Measurements from ENCODE around the gene TCAIM.

The TCAIM gene, protein sequence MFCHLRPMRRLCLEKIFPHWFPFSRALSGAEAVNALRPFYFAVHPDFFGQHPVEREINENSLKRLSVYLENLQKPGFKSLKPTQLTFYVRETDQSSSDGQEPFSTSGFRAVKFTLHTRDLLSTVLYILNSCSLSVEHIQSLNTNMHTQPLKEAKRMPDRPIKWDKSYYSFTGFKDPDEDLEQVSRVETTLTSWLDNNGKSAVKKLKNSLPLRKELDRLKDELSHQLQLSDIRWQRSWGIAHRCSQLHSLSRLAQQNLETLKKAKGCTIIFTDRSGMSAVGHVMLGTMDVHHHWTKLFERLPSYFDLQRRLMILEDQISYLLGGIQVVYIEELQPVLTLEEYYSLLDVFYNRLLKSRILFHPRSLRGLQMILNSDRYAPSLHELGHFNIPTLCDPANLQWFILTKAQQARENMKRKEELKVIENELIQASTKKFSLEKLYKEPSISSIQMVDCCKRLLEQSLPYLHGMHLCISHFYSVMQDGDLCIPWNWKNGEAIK

DNA sequence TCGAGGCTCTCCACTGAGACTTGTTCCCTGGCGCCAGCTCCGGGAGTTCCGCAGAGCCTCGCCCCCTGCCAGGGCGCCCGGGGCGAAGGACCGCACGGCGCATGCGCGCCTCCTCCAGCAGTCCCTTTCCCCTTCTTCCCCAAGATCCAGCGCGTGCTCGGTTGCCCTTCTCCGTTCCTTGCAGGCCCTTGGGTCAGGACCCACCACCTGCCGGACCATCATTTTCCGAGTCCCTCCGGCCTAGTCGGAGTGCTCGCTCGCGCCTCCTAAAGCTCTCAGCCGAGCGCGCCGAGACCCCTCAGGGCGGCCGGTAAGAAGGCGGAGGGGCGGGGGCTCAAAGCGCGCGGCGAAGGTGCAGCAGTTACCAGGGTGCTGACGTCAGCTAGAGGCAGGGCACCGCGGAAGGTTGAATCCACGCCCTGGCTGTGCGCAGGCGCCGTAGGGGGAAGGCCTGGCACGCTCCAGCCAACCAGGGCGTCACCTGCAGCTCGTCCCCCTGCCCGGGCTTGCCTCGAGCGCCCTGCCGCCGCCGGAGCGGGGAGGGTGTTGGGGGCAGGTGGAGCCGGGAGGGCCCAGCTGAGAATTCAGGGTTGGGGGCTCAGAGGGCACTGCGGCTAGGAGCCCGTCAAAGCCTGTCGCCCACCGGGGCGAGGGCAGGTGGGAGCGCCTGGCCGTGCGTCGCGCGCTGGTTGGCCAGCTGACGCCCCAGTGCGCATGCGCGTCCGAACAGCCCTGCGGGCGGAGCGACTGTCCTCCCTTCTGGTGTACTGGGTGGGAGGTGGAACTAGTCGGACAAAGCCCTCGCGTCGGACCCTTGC, at the start of gene TCAIM:
Gene TCAIM, plus strand, starts transcription at position 757 of the 818 bp plus-strand sequence. CDS start 16,017 bp downstream, outside the sequence.
- peak; percentile 92 to 94 for DNase-seq (ENCODE audit: low read depth in 2 of 2)

GRCh38 chr3:44289882-44290462, 48.6 kb upstream of the TCAIM start:
- no peak for DNase-seq (ENCODE audit: low read depth in 2 of 2)

DNA sequence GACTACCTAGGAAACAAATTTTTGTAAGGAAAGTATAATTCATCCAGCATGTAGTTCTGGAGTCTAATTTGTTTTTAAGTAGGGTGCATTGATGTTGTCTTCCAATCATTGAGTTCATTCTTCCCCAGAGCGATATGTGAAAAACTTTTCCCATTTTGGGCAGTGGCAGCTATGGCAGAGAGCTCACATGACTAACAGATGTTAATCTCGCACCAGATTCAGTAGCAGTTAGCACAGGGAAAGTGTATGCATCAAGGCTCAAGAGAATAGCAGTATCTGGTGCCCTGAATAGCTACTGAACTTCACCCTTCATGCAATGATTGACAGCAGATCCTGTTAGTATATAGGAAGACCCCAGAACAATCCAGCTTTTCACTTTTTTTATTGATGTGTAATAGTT, 46.3 kb upstream of the TCAIM start:
- DNase-seq (ENCODE audit: low read depth in 2 of 2): no peak

DNA sequence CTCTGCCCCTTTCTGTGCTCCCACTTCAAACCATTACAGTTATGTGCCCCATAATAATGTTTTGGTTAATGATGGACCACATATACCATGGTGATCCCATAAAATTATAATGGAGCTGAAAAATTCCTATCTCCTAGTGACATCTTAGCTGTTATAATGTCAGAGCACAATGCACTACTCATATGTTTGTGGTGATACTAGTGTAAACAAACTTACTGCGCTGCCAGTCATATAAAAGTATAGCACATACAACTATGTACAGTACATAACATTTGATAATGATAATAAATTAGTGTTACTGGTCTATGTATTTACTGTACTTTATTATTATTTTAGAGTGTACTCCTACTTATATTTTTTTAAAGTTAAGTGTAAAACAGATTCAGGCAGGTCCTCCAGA, 45.6 kb upstream of the TCAIM start:
- no peak for DNase-seq (ENCODE audit: low read depth in 2 of 2)

- no peak for DNase-seq (ENCODE audit: low read depth in 2 of 2)
These were observed 41.3 kb upstream of the TCAIM start for GRCh38 chr3:44297255-44297654.

GRCh38 chr3:44301746-44302145, 36.8 kb upstream of the TCAIM start:
- DNase-seq (ENCODE audit: low read depth in 2 of 2): no peak

GRCh38 chr3:44309500-44309899, 29.1 kb upstream of the TCAIM start:
- no peak for DNase-seq (ENCODE audit: low read depth in 2 of 2)

GRCh38 chr3:44318891-44319311, 19.7 kb upstream of the TCAIM start:
- DNase-seq (ENCODE audit: low read depth in 2 of 2): no peak

DNA sequence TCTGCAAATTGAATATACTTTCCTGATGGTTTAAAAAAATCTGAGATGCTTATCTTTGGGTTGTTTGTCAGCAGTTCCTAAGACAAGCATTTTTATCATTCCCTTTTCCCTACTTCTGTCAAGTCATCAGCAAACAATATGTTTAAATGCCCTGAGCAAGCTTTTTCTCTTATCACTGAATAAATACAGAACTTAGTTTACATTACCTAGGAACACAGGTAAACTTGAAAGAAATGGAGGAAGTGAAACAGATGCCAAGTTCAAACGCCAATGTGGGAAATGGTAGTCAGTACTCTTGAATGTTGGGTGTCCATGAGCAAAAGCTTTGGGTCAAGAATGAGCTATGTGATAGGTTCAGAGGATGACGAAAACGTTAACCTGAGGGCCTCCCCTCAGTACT, 17.2 kb upstream of the TCAIM start:
- DNase-seq (ENCODE audit: low read depth in 2 of 2): no peak

GRCh38 chr3:44323341-44323955, 15.1 kb upstream of the TCAIM start:
- DNase-seq (ENCODE audit: low read depth in 2 of 2): peak; percentile 20 to 30

DNA sequence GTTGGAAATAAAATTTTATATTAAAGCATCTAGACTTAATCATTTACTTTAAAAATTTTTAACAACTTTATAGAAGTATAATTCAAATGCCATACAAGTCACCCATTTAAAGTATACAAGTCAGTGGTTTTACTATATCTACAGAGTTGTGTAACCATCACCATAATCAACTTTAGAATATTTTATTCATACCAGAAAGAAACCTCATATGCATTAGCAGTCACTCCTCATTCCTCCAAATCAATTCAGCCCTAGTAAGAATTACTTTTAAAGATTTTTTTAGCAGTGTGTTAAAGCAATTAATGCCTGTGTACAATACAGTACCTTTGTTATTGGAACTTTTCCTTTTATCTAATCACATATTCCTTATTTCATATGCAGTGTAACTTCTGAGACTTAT, 14.0 kb upstream of the TCAIM start:
- no peak for DNase-seq (ENCODE audit: low read depth in 2 of 2)

DNA sequence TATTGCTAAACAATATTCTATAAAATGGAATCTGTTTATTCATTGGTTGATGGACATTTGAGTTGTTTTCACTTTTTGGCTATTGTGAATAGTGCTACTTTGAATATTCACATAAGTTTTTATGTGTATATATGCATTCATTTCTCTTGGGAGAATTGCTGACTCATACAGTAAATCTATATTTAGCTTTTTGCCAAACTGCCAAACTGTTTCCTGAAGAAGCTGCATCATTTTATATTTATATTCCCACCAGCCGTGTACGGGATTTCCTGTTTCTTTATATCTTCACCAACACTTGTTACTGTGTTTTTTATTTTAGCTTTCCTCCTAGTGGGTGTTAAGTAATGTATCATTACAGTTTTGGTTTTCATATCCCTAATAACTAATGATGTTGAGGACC, 12.5 kb upstream of the TCAIM start:
- no peak for DNase-seq (ENCODE audit: low read depth in 2 of 2)

GRCh38 chr3:44326515-44326914, 12.1 kb upstream of the TCAIM start:
- DNase-seq (ENCODE audit: low read depth in 2 of 2): no peak

DNA sequence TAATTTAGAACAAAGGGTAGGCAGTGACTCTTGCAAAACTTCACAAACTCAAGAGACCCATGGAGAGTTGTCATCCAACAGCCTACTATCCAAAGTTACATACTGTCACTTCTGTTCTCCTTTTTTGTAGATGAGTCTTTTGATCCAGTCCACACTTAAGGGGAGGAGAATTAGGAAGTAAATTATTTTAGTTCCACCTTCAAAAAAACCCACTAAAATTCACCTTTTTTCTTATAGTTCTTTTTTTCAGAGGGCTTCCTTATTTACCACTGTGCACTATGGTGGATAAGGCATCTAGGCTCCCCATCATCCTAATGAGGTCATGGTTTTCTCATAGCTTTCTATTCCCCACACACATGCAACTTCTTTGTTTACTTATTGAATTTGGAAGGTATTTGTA, 8.6 kb upstream of the TCAIM start:
- no peak for DNase-seq (ENCODE audit: low read depth in 2 of 2)

DNA sequence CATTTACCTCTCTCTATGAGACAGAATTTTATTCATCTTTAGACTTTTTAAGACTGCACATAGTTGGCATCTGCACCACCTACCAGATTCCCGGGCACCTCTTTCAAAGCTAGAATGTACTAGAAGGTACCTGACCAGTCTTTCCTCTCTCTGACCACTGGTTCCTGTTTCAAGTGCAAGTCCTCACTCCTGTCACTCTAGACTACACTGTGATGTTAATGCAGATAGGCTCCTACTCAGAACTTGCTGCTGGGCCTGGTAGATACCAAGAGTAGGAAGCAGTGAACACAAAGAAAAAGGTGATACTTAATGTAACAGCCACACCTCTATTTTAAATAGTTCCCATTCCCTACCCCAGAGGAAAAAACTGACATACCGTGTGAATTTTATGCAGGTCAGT, 8.1 kb upstream of the TCAIM start:
- DNase-seq (ENCODE audit: low read depth in 2 of 2): no peak

GRCh38 chr3:44334326-44334725, 4.2 kb upstream of the TCAIM start:
- no peak for DNase-seq (ENCODE audit: low read depth in 2 of 2)

DNA sequence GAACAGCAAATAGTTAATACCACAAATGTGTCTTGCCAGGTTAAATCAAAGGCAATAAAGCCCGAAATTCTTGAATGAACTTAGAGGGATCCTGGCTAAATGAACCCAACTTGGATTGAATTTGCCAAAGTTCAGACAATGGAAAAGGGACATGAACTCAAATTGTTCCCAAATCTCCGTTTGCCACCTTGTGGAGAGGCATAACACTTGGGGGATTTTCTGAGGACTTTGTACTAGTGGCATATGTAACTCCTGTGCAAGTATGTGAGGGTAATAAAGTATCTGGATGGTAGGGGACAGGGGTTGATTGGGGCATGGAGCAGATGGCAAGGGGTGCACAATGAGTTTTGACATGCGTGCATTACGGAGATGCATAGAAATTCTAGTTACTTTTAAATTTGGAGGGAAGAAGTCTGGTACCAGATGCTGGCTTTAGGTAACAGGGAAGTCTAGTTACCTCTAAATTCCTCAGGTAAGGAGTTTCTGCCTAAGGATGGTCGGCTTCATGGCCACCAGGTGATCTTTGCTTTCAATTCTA, 1.2 kb upstream of the TCAIM start:
- DNase-seq (ENCODE audit: low read depth in 2 of 2): no peak

GRCh38 chr3:44338828-44339127, 212 bp downstream of the TCAIM start:
- no peak for DNase-seq (ENCODE audit: low read depth in 2 of 2)

GRCh38 chr3:44339181-44340057, 853 bp downstream of the TCAIM start:
- DNase-seq (ENCODE audit: low read depth in 2 of 2): no peak

DNA sequence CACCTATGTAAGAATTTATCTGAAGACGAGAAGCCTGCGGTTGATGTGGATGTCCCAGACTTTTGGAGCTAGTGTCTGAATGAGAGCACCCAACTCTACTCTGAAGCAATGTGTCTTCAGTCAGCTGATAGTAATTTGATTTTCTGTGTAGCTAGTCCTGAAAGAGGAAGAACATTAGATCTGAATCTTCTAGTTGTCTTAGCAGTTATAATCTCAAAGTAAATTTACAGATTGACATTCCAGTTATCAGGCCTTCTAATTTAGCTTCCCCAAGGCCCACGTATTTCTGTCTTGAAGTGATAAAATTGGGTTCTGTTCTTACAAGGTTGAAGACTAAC, 1.5 kb downstream of the TCAIM start:
- no peak for DNase-seq (ENCODE audit: low read depth in 2 of 2)

DNA sequence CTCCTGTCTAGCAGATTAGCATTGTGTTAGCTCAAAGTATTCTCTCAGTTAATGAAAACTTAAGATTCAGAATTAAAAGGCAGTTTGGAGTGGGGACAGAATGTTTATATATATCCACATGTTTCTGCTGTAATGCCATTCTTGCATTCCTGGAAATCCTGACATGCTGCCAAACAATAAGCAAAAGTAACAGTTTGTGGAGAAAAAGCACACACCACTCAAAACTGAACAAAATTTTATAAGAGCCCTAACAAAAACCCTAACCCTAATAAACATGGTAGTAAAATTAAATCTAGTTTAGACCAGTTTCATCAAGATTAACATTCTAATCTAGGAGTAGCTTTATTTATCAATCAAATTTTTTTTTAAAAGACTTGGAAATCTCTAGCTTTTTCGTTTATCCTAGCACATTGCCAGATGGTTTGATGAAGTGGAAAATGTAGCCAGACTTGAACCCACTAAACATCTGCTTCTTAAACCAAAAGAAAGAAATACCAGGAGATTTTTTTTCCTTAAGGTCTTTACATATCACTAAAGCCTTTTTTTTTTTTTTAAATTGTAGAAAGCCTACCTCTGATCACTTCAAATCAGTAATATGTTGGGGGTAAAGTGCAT, 3.7 kb downstream of the TCAIM start:
- peak; percentile 68 to 71 for DNase-seq (ENCODE audit: low read depth in 2 of 2)

Measured in fibroblast of skin of left quadriceps (primary cell).